GM04504 (cell line): ENCODE data around the gene MED8.

Experiments
- DNase-seq: peaks from one replicate; pipeline ENCODE4 v3.0.0-alpha.2; 2012; ENCODE audit warnings: low read depth

The MED8 gene

GRCh38 chr1:43389326-43390313 is at the start of gene MED8, which contains the start of gene SZT2:
Gene MED8, minus strand, starts transcription at chr1:43389800. Its CDS starts 36 bp downstream, at chr1:43389764.
Gene SZT2, plus strand, starts transcription at chr1:43389899. Its CDS starts 70 bp downstream, at chr1:43389969.
- peak; percentile 87 for DNase-seq

GRCh38 chr1:43438953-43439581 is 49.5 kb upstream of the MED8 start:
- DNase-seq, result no peak

- no peak for DNase-seq
These were observed 49.0 kb upstream of the MED8 start for GRCh38 chr1:43438576-43438952.

GRCh38 chr1:43438006-43438405 is 48.4 kb upstream of the MED8 start:
- no peak for DNase-seq

- no peak for DNase-seq
These were observed 47.7 kb upstream of the MED8 start for GRCh38 chr1:43437031-43437973.

- no peak for DNase-seq
These were observed 46.8 kb upstream of the MED8 start for GRCh38 chr1:43436371-43436770.

- DNase-seq, result peak; percentile 50
These were observed 45.8 kb upstream of the MED8 start for GRCh38 chr1:43435146-43436145.

GRCh38 chr1:43434256-43434655 is 44.7 kb upstream of the MED8 start:
- no peak for DNase-seq

- DNase-seq, result no peak
These were observed 43.3 kb upstream of the MED8 start for GRCh38 chr1:43432907-43433306.

GRCh38 chr1:43432171-43432860 is 42.7 kb upstream of the MED8 start:
- DNase-seq, result no peak

GRCh38 chr1:43431676-43432075 is 42.1 kb upstream of the MED8 start:
- no peak for DNase-seq

- DNase-seq, result no peak
These were observed 41.2 kb upstream of the MED8 start for GRCh38 chr1:43430831-43431230.

- DNase-seq, result no peak
These were observed 38.3 kb upstream of the MED8 start for GRCh38 chr1:43427941-43428340.

- no peak for DNase-seq
These were observed 37.9 kb upstream of the MED8 start for GRCh38 chr1:43427524-43427923.

GRCh38 chr1:43426221-43426620 is 36.6 kb upstream of the MED8 start:
- DNase-seq, result no peak

- DNase-seq, result no peak
These were observed 35.4 kb upstream of the MED8 start for GRCh38 chr1:43425045-43425444.

- DNase-seq, result no peak
These were observed 34.3 kb upstream of the MED8 start for GRCh38 chr1:43423672-43424550.

- no peak for DNase-seq
These were observed 33.5 kb upstream of the MED8 start for GRCh38 chr1:43422995-43423671.
